BLaER1 treated with 17β-estradiol and CSF1 and Interleukin-3, amounts not matched to agents 10 nM and 100 nM (cell line): Measurements from ENCODE around the gene OR5T2.
"Not testable (repeated sequence)": the region's sequence is repeated elsewhere in the genome, so short reads cannot be mapped to it uniquely, and the experiment has no call there.

Experiments used
- H3K27ac ChIP-seq, 11 experiments: shearing (Covaris generic); formaldehyde crosslinking; 2 replicates each; pipeline ENCODE4 v1.8.1; 2022
- H3K27me3 ChIP-seq, 11 experiments: shearing (Covaris generic); formaldehyde crosslinking; 2 replicates each; pipeline ENCODE4 v1.8.1; 2022
- H3K36me3 ChIP-seq, 11 experiments: shearing (Covaris generic); formaldehyde crosslinking; 2 replicates each; pipeline ENCODE4 v1.8.1; 2022
- H3K4me1 ChIP-seq, 10 experiments: shearing (Covaris generic); formaldehyde crosslinking; 2 replicates each; pipeline ENCODE4 v1.8.1; 2022
- H3K4me2 ChIP-seq, 11 experiments: shearing (Covaris generic); formaldehyde crosslinking; 2 replicates each; pipeline ENCODE4 v1.8.1; 2022
- H3K4me3 ChIP-seq, 10 experiments: shearing (Covaris generic); formaldehyde crosslinking; 2 replicates each; pipeline ENCODE4 v1.8.1; 2022
- H3K9ac ChIP-seq, 11 experiments: shearing (Covaris generic); formaldehyde crosslinking; 2 replicates each; pipeline ENCODE4 v1.8.1; 2022
- H3K9me3 ChIP-seq, 11 experiments: shearing (Covaris generic); formaldehyde crosslinking; replicated peaks in 1 of 11; 2 replicates each; pipeline ENCODE4 v1.8.1; 2022
- H4K20me1 ChIP-seq, 11 experiments: shearing (Covaris generic); formaldehyde crosslinking; 2 replicates each; pipeline ENCODE4 v1.8.1; 2022
- Cebpa-rat ChIP-seq, 11 experiments: shearing (Covaris generic); IDR thresholded peaks; 2 replicates each; pipeline ENCODE4 v1.8.1; 2022

Gene OR5T2

GRCh38 chr11:56234155-56234554 lies at the start of gene OR5T2:
Gene OR5T2, minus strand, starts transcription at chr11:56234255. Its CDS starts 1,193 bp downstream, at chr11:56233062.
- Histone ChIP-seq H3K36me3 (no peaks in the 10 kb centered on the region), H3K27ac (no peak within 1 kb of the TSS), H4K20me1 (no peaks in the 10 kb centered on the region), H3K4me2 (no peak within 1 kb of the TSS), H3K9me3 (no peaks in the 10 kb centered on the region), H3K4me1 (no peaks in the 10 kb centered on the region), H3K4me3 (no peak within 1 kb of the TSS), H3K27me3 (no peaks in the 10 kb centered on the region), H3K9ac (no peak within 1 kb of the TSS)
- TF ChIP-seq Cebpa-rat (IDR thresholded peaks at IDR 0.05), result no peak

GRCh38 chr11:56273854-56274253 lies 39.8 kb upstream of the OR5T2 start, which contains the start of gene OR5T1:
Gene OR5T1, plus strand, starts transcription at chr11:56274154. Its CDS starts 1,485 bp downstream, at chr11:56275639.
- Histone ChIP-seq H3K4me1 (no peaks in the 10 kb centered on the region), H3K4me2 (no peak within 1 kb of the TSS), H3K9me3 (no peaks in the 10 kb centered on the region), H3K4me3 (no peak within 1 kb of the TSS), H3K27me3 (no peaks in the 10 kb centered on the region), H3K27ac (no peak within 1 kb of the TSS), H4K20me1 (no peaks in the 10 kb centered on the region), H3K36me3 (no peaks in the 10 kb centered on the region), H3K9ac (no peak within 1 kb of the TSS)
- no peak for TF ChIP-seq Cebpa-rat (IDR thresholded peaks at IDR 0.05)

- Histone ChIP-seq H3K27ac (no peak overlapping the region), H3K4me2 (no peak overlapping the region), H3K4me1 (no peaks in the 10 kb centered on the region), H3K9ac (no peak overlapping the region), H3K27me3 (no peaks in the 10 kb centered on the region), H3K4me3 (no peak overlapping the region), H3K36me3 (no peaks in the 10 kb centered on the region), H4K20me1 (no peaks in the 10 kb centered on the region), H3K9me3 (peaks cover 0 to 3% (median 0%) of the 10 kb centered on the region in 11 experiments; a peak in 1 of 22 replicates)
- no peak for TF ChIP-seq Cebpa-rat (IDR thresholded peaks at IDR 0.05)
Measured at GRCh38 chr11:56271092-56271491, 37.0 kb upstream of the OR5T2 start.

GRCh38 chr11:56251954-56252353 lies 17.9 kb upstream of the OR5T2 start, which contains the start of gene OR5T3:
Gene OR5T3, plus strand, starts transcription at chr11:56252254. Its CDS starts 0 bp downstream, at chr11:56252254.
- no peaks in the 10 kb centered on the region for H3K4me1 ChIP-seq
- H3K4me3 ChIP-seq, result no peak within 1 kb of the TSS
- no peak for TF ChIP-seq Cebpa-rat (IDR thresholded peaks at IDR 0.05)
- no peaks in the 10 kb centered on the region for H4K20me1 ChIP-seq
- no peaks in the 10 kb centered on the region for H3K9me3 ChIP-seq
- H3K36me3 ChIP-seq, result no peaks in the 10 kb centered on the region
- no peaks in the 10 kb centered on the region for H3K27me3 ChIP-seq
- H3K9ac ChIP-seq, result no peak within 1 kb of the TSS
- H3K27ac ChIP-seq, result no peak within 1 kb of the TSS
- H3K4me2 ChIP-seq, result no peak within 1 kb of the TSS

- H3K36me3 ChIP-seq, H4K20me1 ChIP-seq, H3K27ac ChIP-seq, H3K9ac ChIP-seq, H3K27me3 ChIP-seq, H3K4me2 ChIP-seq, H3K4me3 ChIP-seq, H3K4me1 ChIP-seq: not testable (repeated sequence)
- H3K9me3 ChIP-seq, result peaks cover 9 to 13% (median 11%) of the 10 kb centered on the region in 11 experiments; a peak in 20 of 22 replicates
Measured at GRCh38 chr11:56219735-56220134, 14.3 kb downstream of the OR5T2 start.

- Histone ChIP-seq H3K27ac (no peak overlapping the region), H3K4me1 (no peaks in the 10 kb centered on the region), H3K9ac (no peak overlapping the region), H3K4me2 (no peak overlapping the region), H3K9me3 (peaks cover 9 to 13% (median 11%) of the 10 kb centered on the region in 11 experiments; a peak in 20 of 22 replicates), H3K36me3 (no peaks in the 10 kb centered on the region), H3K27me3 (no peaks in the 10 kb centered on the region), H4K20me1 (no peaks in the 10 kb centered on the region), H3K4me3 (no peak overlapping the region)
- no peak for TF ChIP-seq Cebpa-rat (IDR thresholded peaks at IDR 0.05)
Measured at GRCh38 chr11:56214537-56214936, 19.5 kb downstream of the OR5T2 start.

GRCh38 chr11:56207790-56208189 lies 26.3 kb downstream of the OR5T2 start:
- Histone ChIP-seq H3K4me1 (no peaks in the 10 kb centered on the region), H3K27me3 (no peaks in the 10 kb centered on the region), H3K27ac (no peak overlapping the region), H3K4me2 (no peak overlapping the region), H3K9me3 (no peaks in the 10 kb centered on the region), H3K36me3 (no peaks in the 10 kb centered on the region), H3K4me3 (no peak overlapping the region), H4K20me1 (no peaks in the 10 kb centered on the region), H3K9ac (no peak overlapping the region)
- no peak for TF ChIP-seq Cebpa-rat (IDR thresholded peaks at IDR 0.05)

GRCh38 chr11:56197367-56197766 lies 36.7 kb downstream of the OR5T2 start:
- Histone ChIP-seq H3K27me3 (no peaks in the 10 kb centered on the region), H3K4me3 (no peak overlapping the region), H3K36me3 (no peaks in the 10 kb centered on the region), H3K9me3 (no peaks in the 10 kb centered on the region), H3K4me1 (no peaks in the 10 kb centered on the region), H3K27ac (no peak overlapping the region), H3K4me2 (no peak overlapping the region), H3K9ac (no peak overlapping the region), H4K20me1 (no peaks in the 10 kb centered on the region)
- peak in 2 of 11 experiments; percentile 33 to 69; a peak in 3 of 22 replicates for TF ChIP-seq Cebpa-rat (IDR thresholded peaks at IDR 0.05)

- Histone ChIP-seq H3K9me3 (no peaks in the 10 kb centered on the region), H3K4me3 (no peak overlapping the region), H3K27me3 (no peaks in the 10 kb centered on the region), H4K20me1 (no peaks in the 10 kb centered on the region), H3K9ac (no peak overlapping the region), H3K27ac (no peak overlapping the region), H3K36me3 (no peaks in the 10 kb centered on the region), H3K4me2 (no peak overlapping the region), H3K4me1 (no peaks in the 10 kb centered on the region)
- TF ChIP-seq Cebpa-rat (IDR thresholded peaks at IDR 0.05), result no peak
Measured at GRCh38 chr11:56196705-56197104, 37.4 kb downstream of the OR5T2 start.

- no peak overlapping the region for H3K9ac ChIP-seq
- no peak overlapping the region for H3K4me3 ChIP-seq
- H4K20me1 ChIP-seq, result no peaks in the 10 kb centered on the region
- no peaks in the 10 kb centered on the region for H3K36me3 ChIP-seq
- no peak overlapping the region for H3K4me2 ChIP-seq
- no peaks in the 10 kb centered on the region for H3K9me3 ChIP-seq
- no peak overlapping the region for H3K27ac ChIP-seq
- H3K27me3 ChIP-seq, result no peaks in the 10 kb centered on the region
- TF ChIP-seq Cebpa-rat (IDR thresholded peaks at IDR 0.05), result no peak
- peaks cover 0 to 2% (median 0%) of the 10 kb centered on the region in 10 experiments; a peak in 2 of 20 replicates for H3K4me1 ChIP-seq
Measured at GRCh38 chr11:56188602-56189001, 45.5 kb downstream of the OR5T2 start.
